ENCODE measurements around the gene NONO. TPM values are rescaled to one million over a fixed set of nuclear protein-coding genes. Genes with fewer than 3 reads are reported as not detected.
"Not testable (repeated sequence)": the region's sequence is repeated elsewhere in the genome, so short reads cannot be mapped to it uniquely, and the experiment has no call there.

Gene NONO
- total RNA-seq, 1 experiment from 2014 or later: 292 TPM

DNA sequence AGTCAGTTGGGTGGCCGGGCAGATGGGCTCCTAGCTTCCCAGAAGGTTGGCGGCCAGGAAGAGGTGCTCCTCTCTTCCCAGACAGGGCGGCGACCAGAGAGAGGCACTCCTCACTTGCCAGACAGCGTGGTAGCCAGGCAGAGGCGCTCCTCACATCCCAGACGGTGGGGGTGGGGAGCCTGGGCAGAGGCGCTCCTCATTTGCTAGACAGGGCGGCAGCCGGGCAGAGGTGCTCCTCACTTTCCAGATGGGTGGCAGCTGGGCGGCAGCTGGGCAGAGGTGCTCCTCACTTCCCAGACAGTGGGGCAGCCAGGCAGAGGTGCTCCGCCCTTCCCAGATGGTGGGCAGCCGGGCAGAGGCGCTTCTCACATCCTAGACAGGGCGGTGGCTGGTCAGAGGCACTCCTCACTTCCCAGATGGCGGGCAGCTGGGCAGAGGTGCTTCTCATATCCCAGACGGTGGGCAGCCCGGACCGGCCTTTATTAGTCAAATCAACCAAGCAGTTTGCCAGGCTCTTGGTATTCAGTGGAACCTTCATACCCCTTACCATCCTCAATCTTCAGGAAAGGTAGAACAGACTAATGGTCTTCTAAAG lies 13.5 kb upstream of the NONO start:
- Mint-ChIP-seq H3K4me1 (ENCODE audit: insufficient read depth, unreplicated experiment) (no peaks in the 10 kb centered on the region), H3K27ac (ENCODE audit: low read depth, unreplicated experiment) (no peak overlapping the region), H3K27me3 (ENCODE audit: insufficient read depth, unreplicated experiment) (no peaks in the 10 kb centered on the region), H3K9me3 (ENCODE audit: unreplicated experiment) (peaks cover 8% of the 10 kb centered on the region), H3K4me3 (ENCODE audit: unreplicated experiment) (no peak overlapping the region), H3K36me3 (ENCODE audit: insufficient read depth, unreplicated experiment) (no peaks in the 10 kb centered on the region)
- no peak for DNase-seq (ENCODE audit: unreplicated experiment)
- no peak for TF ChIP-seq CTCF (IDR thresholded peaks at IDR 0.05; ENCODE audit: unreplicated experiment)
- ChIA-PET POLR2A (no interaction called here), CTCF (no interaction called here)
- intact Hi-C loops (cut with micrococcal nuclease): no loop called here
- no TSS peak for BruUV-seq (replicated peaks)

DNA sequence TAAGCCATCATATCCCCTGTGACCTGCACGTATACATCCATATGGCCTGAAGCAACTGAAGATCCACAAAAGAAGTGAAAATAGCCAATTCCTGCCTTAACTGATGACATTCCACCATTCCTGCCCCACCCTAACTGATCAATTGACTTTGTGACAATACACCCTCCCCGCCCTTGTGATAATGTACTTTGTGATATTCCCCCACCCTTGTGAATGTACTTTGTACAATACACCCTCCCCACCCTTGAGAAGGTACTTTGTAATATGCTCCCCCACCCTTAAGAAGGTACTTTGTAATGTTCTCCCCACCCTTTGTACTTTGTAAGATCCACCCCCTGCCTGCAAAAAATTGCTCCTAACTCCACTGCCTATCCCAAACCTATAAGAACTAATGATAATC lies 11.1 kb upstream of the NONO start:
- DNase-seq (ENCODE audit: unreplicated experiment); H3K4me3 Mint-ChIP-seq (ENCODE audit: unreplicated experiment); H3K9me3 Mint-ChIP-seq (ENCODE audit: unreplicated experiment); CTCF ChIA-PET; H3K27ac Mint-ChIP-seq (ENCODE audit: low read depth, unreplicated experiment); POLR2A ChIA-PET; H3K4me1 Mint-ChIP-seq (ENCODE audit: insufficient read depth, unreplicated experiment); intact Hi-C loops (cut with micrococcal nuclease); H3K36me3 Mint-ChIP-seq (ENCODE audit: insufficient read depth, unreplicated experiment); H3K27me3 Mint-ChIP-seq (ENCODE audit: insufficient read depth, unreplicated experiment); BruUV-seq (replicated peaks): not testable (repeated sequence)

- peaks cover 13% of the 10 kb centered on the region for H3K27me3 Mint-ChIP-seq (ENCODE audit: insufficient read depth, unreplicated experiment)
- CTCF ChIA-PET; DNase-seq (ENCODE audit: unreplicated experiment); H3K27ac Mint-ChIP-seq (ENCODE audit: low read depth, unreplicated experiment); BruUV-seq (replicated peaks); H3K9me3 Mint-ChIP-seq (ENCODE audit: unreplicated experiment); H3K4me3 Mint-ChIP-seq (ENCODE audit: unreplicated experiment); H3K4me1 Mint-ChIP-seq (ENCODE audit: insufficient read depth, unreplicated experiment): not testable (repeated sequence)
- peaks cover 25% of the 10 kb centered on the region for H3K36me3 Mint-ChIP-seq (ENCODE audit: insufficient read depth, unreplicated experiment)
- POLR2A ChIA-PET: interaction anchor here (1.1 kb wide), 2 partner anchors 27 to 85 kb away, joined by 3 to 6 read pairs; partner anchors contain the start of genes TAF1 and ZMYM3
- intact Hi-C loops (cut with micrococcal nuclease): loop anchor here (5.0 kb wide), 1 partner anchor 99 kb away; no protein-coding TSS in a partner anchor
Observed at GRCh38 chrX:71281300-71281699, 2.1 kb upstream of the NONO start.

DNA sequence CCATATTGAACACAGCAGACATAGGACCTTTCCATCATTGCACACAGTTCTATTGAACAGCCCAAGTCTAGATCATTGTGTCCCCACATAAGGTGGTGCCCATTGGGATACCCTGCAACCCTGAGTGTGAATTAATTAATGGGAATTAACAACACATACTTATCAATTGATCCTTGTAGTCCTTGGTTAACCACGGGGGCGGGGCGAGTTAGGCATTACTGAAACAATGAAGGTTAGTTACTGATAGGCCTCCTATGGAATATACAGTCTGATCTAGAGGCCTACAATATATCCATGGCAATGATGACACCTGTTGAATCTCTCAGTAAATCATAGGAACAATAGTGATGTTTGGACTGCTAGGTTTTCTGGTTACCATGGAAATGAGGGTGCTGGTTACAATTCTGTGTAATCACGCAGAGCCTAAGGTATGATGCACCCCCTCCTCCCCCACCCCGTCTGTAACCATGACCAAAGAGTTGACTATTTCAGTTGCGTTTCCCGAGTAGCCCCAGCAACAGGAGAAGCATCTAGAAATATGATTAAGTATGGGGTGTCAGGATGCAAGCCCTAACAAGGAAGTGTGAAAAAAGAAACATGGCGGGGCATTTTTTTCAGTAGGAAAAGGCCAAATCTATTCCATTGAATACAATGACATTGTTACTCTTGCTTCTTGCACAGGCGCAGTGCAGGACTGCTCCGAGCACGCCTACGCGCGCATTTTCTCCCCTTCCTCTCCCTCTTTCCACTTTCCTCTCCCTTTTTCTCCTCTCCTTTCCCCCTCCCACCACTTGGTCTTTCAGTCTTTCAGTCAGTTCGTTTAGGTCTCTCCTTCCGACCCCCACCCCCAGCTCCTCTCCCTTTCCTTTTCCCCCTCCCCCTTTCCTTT lies 677 bp upstream of the NONO start:
- peak overlapping the region; percentile 96 for H3K4me3 Mint-ChIP-seq (ENCODE audit: unreplicated experiment)
- H3K27me3 Mint-ChIP-seq (ENCODE audit: insufficient read depth, unreplicated experiment): peaks cover 13% of the 10 kb centered on the region
- DNase-seq (ENCODE audit: unreplicated experiment): no peak
- intact Hi-C loops (cut with micrococcal nuclease): loop anchor here (5.0 kb wide), 1 partner anchor 100 kb away; no protein-coding TSS in a partner anchor
- TSS peak; percentile 40 for BruUV-seq (replicated peaks)
- no peaks in the 10 kb centered on the region for H3K4me1 Mint-ChIP-seq (ENCODE audit: insufficient read depth, unreplicated experiment)
- peaks cover 10% of the 10 kb centered on the region for H3K9me3 Mint-ChIP-seq (ENCODE audit: unreplicated experiment)
- no peak for TF ChIP-seq CTCF (IDR thresholded peaks at IDR 0.05; ENCODE audit: unreplicated experiment)
- POLR2A ChIA-PET: interaction anchor here (0.6 to 4.4 kb wide), 20 partner anchors 9 to 1363 kb away, joined by 3 to 64 read pairs (median 4); partner anchors contain the start of genes MED12, OGT, TAF1 and ZMYM3
- CTCF ChIA-PET: interaction anchor here (0.6 to 1.3 kb wide), 6 partner anchors 28 to 990 kb away, joined by 3 to 4 read pairs (median 3); partner anchors contain the start of gene ZMYM3
- peaks cover 30% of the 10 kb centered on the region for H3K36me3 Mint-ChIP-seq (ENCODE audit: insufficient read depth, unreplicated experiment)
- peak overlapping the region; percentile 98 for H3K27ac Mint-ChIP-seq (ENCODE audit: low read depth, unreplicated experiment)

- H3K9me3 Mint-ChIP-seq (ENCODE audit: unreplicated experiment): no peaks in the 10 kb centered on the region
- no peak overlapping the region for H3K27ac Mint-ChIP-seq (ENCODE audit: low read depth, unreplicated experiment)
- H3K27me3 Mint-ChIP-seq (ENCODE audit: insufficient read depth, unreplicated experiment): no peaks in the 10 kb centered on the region
- ChIA-PET CTCF (no interaction called here), POLR2A (interaction anchor here (0.6 to 4.4 kb wide), 4 partner anchors 32 to 247 kb away, joined by 3 to 44 read pairs (median 6); partner anchors contain the start of genes OGT, TAF1 and ZMYM3)
- peaks cover 60% of the 10 kb centered on the region for H3K36me3 Mint-ChIP-seq (ENCODE audit: insufficient read depth, unreplicated experiment)
- H3K4me3 Mint-ChIP-seq (ENCODE audit: unreplicated experiment): peak overlapping the region; percentile 96
- no peak for TF ChIP-seq CTCF (IDR thresholded peaks at IDR 0.05; ENCODE audit: unreplicated experiment)
- intact Hi-C loops (cut with micrococcal nuclease): no loop called here
- no peaks in the 10 kb centered on the region for H3K4me1 Mint-ChIP-seq (ENCODE audit: insufficient read depth, unreplicated experiment)
- BruUV-seq (replicated peaks): no TSS peak
- no peak for DNase-seq (ENCODE audit: unreplicated experiment)
Observed at GRCh38 chrX:71285929-71286328, 2.5 kb downstream of the NONO start.

Measured in MCF 10A (cell line).